Activated T-cell treated with anti-CD3 and anti-CD28 coated beads for 24 hours (primary cell): Measurements from ENCODE around the gene OR10G4.
"Not testable (repeated sequence)": the region's sequence is repeated elsewhere in the genome, so short reads cannot be mapped to it uniquely, and the experiment has no call there.

Experiments used
- DNase-seq: peaks from one replicate; pipeline ENCODE4 v3.0.0-alpha.2; 2020; ENCODE audit warnings: low read depth

OR10G4 gene, protein sequence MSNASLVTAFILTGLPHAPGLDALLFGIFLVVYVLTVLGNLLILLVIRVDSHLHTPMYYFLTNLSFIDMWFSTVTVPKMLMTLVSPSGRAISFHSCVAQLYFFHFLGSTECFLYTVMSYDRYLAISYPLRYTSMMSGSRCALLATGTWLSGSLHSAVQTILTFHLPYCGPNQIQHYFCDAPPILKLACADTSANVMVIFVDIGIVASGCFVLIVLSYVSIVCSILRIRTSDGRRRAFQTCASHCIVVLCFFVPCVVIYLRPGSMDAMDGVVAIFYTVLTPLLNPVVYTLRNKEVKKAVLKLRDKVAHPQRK

DNA sequence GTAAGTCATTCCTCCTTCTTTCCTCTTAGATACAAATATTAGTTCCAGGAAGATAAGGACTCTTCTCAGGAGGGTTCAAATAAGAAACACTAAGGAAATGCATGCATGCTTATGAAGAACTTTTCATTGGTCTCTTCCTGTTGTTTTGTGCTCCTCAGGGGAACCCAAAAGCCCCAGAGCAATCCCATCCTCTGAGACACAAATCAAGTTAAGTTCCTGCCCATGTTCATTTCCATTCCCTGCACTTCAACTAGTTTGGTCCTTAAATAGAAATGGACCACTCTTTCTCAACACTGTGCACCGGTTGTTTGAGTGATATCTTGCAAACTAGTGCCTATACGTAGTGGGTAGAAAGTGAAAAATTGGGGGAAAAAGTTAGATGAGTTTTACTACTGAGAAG is at the start of gene OR10G4:
TSS of gene OR10G4 (plus strand) at position 301 of the 400 bp plus-strand sequence. CDS start 2,578 bp downstream, outside the sequence.
- no peak for DNase-seq

DNA sequence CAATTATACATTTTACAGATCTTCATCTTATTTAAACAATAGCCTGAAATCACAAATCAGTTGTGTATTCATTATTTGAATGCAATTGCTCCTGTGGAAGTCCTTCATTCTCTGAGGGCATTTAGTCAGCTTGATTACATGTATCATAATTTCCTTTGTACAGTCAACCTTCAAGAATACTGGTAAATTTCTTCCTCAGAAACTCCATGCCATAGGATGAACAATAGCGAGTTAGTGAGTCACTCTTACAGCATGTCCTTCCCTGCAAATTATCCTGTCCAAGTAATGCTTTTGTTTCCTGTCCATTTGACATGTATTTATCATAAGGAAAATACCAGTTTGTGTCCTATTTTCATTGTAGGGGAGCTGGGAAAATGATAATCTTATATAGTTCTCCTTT is 39.0 kb upstream of the OR10G4 start:
- no peak for DNase-seq

DNA sequence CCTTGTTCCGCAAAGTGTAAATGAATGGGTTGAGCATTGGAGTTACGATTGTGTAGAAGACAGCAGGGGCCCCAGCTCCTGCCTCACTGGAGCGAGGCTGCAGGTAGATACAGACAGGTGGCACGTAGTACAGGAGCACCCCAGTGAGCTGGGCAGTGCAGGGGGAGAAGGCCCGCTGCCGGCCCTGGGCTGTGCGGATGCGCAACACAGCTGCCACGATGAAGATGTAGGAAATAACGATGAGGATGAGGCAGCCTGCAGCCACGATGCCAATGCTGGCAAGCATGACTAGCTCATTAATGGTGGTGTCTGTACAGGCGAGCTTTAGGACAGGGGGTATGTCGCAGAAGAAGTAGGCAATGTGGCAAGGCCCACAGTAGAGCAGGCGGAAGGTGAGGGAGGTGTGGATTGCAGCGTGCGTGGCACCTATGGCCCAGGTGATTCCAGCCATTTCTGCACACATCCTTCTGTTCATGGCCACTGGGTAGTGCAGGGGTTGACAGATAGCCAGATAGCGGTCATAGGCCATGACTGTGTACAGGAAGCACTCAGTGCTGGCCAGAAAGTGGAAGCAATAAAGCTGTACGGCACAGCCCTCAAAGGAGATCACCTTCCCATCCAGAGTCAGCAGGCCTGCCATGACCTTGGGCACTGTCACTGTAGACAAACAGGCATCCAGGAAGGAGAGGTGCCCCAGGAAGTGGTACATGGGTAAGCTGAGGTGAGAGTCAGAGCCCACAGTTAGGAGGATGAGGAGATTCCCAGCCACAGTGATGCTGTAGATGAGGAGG is 35.8 kb upstream of the OR10G4 start:
- no peak for DNase-seq

DNA sequence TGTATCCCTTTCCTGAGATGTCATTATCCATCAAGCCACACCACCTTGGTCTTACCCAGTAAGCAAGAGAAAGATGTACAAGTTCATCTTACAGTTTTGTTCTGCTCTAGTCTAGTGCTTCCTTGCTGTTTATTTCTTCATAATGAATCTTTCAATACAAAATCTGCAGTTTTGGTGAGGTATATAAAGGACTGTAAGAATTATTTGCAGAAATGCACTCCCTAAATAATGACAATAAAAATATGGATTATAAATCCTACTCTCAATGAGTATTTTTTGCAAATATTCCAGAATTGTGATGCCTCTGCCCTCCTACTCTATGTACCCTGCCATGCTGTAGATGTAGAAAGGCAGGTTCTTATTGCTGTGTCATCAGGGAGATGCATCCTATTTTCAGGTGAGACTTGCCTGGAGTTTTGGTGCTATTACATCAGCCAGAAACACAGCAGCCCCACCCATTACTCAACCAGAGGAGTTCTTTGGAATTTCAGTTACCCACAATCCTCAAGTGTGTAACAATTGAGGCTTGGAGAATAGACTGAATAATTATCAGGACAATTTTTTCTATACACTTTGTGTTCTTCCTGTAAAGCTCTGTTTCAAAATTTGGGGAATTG is 35.0 kb upstream of the OR10G4 start, which contains the start of gene OR10S1:
TSS of gene OR10S1 (minus strand) at position 51 of the 617 bp plus-strand sequence. CDS start 117 bp downstream, outside the sequence.
- DNase-seq, result no peak

DNA sequence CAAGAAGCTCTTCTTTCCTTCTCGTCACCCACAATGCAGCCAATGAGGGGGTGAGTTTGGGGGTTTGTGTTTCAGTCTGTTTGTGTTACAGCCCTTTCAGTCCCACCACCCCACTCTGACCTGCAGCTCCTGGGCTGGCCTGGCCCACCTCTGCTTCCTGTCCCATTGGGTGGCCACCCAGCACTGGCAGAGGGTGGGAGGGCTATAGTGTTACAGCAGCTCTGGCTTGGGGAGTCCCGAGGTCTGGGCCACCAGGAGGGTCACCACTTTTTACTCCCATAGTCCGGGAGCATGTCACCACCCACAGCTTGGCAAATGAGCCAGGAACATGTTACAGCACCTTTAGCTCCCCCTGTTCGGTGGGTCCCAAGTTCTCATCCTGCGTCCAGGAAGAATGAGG is 33.5 kb upstream of the OR10G4 start:
- DNase-seq, result no peak

DNA sequence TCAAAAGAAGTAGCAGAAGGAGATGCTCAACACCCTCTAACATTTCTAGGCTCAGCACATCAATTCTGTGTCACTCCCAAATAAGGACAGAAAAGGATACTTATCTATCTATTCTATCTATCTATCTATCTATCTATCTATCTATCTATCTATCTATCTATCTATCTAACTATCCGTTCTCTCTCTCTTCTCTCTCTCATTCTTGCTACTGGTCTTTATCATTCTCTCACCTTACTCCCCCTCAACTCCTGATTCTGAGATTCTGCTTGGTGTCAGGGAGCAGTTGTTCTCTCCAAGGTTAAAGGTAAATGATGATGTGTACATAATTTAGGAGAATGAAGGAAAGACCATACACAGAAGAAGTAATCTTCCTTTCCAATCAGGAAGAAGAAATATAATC is 17.7 kb upstream of the OR10G4 start, which contains the start of gene OR10G6:
TSS of gene OR10G6 (minus strand) at position 43 of the 400 bp plus-strand sequence. CDS start at position 43, 0 bp downstream.
- no peak for DNase-seq

DNA sequence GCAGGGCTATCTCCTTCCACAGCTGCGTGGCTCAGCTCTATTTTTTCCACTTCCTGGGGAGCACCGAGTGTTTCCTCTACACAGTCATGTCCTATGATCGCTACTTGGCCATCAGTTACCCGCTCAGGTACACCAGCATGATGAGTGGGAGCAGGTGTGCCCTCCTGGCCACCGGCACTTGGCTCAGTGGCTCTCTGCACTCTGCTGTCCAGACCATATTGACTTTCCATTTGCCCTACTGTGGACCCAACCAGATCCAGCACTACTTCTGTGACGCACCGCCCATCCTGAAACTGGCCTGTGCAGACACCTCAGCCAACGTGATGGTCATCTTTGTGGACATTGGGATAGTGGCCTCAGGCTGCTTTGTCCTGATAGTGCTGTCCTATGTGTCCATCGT is 3.0 kb downstream of the OR10G4 start:
- DNase-seq, result not testable (repeated sequence)

DNA sequence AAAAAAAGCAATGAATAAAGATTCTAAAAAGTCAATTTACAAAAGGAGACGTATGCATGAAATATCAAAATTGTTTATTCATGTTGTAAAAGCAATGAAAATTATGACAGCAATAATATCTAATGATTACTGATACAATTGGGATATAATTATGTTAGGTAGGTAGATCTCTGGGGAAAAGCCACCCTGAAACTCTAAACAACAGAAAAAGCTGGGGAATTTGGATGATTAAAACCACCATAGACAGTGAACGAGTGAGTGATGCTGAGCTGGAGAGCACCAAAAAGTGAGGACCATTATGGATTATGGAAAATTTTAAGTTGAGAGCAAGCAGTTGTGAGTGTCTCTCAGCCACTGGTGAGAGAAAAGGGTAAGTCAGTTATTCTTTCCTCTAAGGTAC is 13.7 kb downstream of the OR10G4 start, which contains the start of gene OR10G8:
TSS of gene OR10G8 (plus strand) at position 301 of the 400 bp plus-strand sequence. CDS start 2,825 bp downstream, outside the sequence.
- DNase-seq, result no peak

DNA sequence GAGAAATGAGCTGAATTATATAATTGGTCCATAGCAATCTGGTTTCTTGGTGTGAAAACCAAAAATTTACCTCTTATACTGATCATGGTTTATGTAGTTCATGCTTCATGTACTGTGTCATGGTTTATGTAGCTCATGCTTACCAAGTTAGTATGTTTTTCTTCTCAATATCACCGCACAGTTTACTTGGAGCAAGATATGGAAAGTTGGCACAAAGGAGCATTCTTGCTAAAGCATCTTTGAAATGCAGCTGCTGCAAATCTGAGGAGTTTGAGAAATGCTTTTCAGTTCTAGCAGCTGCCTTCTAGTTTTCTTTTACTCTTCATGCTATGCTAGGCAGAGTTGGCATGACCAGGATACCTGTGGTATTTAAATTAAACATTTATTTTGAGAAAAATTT is 23.9 kb downstream of the OR10G4 start:
- no peak for DNase-seq

DNA sequence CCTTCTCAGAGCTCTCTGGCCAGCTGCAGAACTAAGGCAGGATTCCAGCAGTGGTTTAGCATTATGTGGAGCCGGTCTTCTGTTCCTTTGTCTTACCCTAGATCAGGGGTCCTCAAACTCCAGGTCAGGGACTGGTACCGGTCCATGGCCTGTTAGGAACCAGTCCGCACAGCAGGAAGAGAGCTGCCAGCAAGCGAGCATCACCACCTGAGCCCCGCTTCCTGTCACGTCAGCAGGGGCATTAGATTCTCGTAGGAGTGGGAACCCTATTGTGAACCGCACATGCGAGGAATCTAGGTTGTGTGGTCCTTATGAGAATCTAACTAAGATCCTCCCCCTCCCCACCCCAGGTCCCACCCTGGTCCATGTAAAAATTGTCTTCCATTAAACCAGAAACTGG is 26.8 kb downstream of the OR10G4 start:
- no peak for DNase-seq

DNA sequence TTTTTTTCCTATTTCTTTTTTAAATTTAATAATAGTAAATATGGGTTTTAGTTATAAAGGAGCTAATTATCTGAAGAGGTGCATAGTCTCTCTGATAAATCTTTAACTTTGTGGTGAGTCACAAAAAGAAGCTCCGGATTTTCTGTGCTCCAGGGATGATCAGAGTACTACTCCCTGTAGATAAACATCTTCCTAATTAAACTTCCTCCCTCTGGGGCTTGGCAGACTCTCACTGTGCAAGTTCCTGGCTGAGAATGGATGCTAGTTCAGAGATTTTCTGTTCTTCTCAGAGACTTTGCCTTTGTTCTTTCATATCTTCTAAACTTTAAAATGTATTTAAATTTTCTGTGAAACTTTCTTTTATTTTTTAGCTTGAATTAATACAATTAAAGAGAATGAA is 28.5 kb downstream of the OR10G4 start, which contains the start of gene OR10G7:
TSS of gene OR10G7 (minus strand) at position 72 of the 400 bp plus-strand sequence. CDS start 2,324 bp downstream, outside the sequence.
- DNase-seq, result no peak

DNA sequence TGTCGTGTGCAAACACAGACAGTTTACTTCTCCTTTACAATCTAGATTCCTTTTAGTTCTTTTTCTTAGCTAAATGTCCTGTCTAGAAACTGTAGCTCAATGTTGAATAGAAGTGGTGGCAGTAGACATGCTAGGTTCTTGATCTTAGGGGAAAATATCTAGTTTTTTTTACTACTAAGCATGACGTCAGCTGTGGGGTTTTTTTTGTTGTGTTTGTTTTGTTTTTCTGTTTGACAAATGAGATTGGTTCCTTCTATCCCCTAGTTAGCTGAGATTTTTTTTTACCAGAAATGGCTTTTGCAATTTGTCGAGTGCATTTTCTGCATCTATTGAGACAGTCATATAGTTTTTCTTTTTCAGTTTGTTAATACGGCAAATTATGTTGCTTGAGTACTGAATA is 30.6 kb downstream of the OR10G4 start:
- DNase-seq, result no peak

DNA sequence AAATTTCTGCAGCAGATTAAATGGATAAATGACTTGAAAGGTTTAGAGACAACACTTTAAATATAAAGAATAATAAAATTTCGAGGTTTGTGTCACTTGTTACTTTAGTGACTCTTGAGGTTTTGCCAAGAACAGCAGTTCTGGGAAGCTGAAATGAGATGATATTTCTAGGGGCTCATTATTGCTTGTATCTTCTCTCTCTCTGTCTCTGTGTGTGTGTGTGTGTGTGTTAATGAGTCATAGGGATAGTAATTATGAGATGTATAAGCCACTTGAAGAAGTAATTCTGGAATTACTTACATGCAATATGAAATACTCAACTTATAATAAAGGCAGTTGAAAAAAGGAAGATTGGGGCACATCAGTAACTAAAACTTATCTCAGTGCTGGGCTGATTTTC is 38.0 kb downstream of the OR10G4 start:
- DNase-seq, result no peak

DNA sequence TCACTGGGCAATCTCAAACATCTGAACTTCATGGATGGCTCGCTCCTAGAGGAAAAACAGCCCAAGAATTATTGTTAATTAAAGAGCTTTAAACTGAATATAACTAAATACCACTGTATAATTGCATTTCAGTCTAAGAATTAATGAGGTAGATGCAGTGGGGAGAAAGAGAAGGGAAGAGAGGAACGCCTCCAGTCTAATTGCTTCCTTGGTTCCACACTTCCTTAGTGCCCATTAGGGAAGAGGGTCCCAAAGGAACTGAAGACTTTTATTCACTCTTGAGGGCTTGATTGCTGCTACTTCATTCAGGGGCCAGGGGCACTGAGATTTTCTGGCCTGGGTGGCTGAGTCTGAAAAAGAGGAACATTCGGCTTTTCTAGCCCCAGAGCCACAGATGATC is 40.2 kb downstream of the OR10G4 start:
- no peak for DNase-seq
